GM18498 (cell line): Measurements from ENCODE around the gene MPP1.
A peak's percentile ranks its signal among the peaks of the same experiment; 100 is the strongest.

Experiments used
- ATAC-seq: cut with Tn5 transposase; IDR thresholded peaks from one replicate; pipeline ENCODE4 v1.9.1; 2021; ENCODE audit warnings: mild to moderate bottlenecking, moderate library complexity; ENCODE audit not compliant: unreplicated experiment

Gene MPP1

GRCh38 chrX:154776753-154777152, 28.5 kb downstream of the MPP1 start:
- ATAC-seq = no peak

- ATAC-seq = no peak
Measured at GRCh38 chrX:154775419-154776349, 29.6 kb downstream of the MPP1 start.

GRCh38 chrX:154774622-154775021, 30.7 kb downstream of the MPP1 start:
- no peak for ATAC-seq

- peak; percentile 92 for ATAC-seq
Measured at GRCh38 chrX:154762537-154763296, 42.6 kb downstream of the MPP1 start, which contains the start of gene DKC1. Gene DKC1, plus strand, starts transcription at chrX:154762864. Its CDS starts 102 bp downstream, at chrX:154762966.

- ATAC-seq = no peak
Measured at GRCh38 chrX:154761977-154762536, 43.2 kb downstream of the MPP1 start.

- ATAC-seq = no peak
Measured at GRCh38 chrX:154758696-154759095, 46.6 kb downstream of the MPP1 start.

GRCh38 chrX:154751669-154752271, 53.5 kb downstream of the MPP1 start:
- no peak for ATAC-seq

GRCh38 chrX:154751203-154751668, 54.0 kb downstream of the MPP1 start:
- ATAC-seq = peak; percentile 15

- peak; percentile 73 for ATAC-seq
Measured at GRCh38 chrX:154750301-154751202, 54.7 kb downstream of the MPP1 start, which contains the start of gene GAB3. Gene GAB3, minus strand, starts transcription at chrX:154751077. Its CDS starts 52 bp downstream, at chrX:154751025.

GRCh38 chrX:154749856-154750255, 55.4 kb downstream of the MPP1 start:
- ATAC-seq = no peak

- ATAC-seq = no peak
Measured at GRCh38 chrX:154748712-154749339, 56.5 kb downstream of the MPP1 start.

- no peak for ATAC-seq
Measured at GRCh38 chrX:154742613-154743012, 62.7 kb downstream of the MPP1 start.

- no peak for ATAC-seq
Measured at GRCh38 chrX:154739952-154740465, 65.3 kb downstream of the MPP1 start.

GRCh38 chrX:154738011-154738738, 67.1 kb downstream of the MPP1 start:
- no peak for ATAC-seq

GRCh38 chrX:154737136-154737535, 68.1 kb downstream of the MPP1 start:
- ATAC-seq = no peak

- no peak for ATAC-seq
Measured at GRCh38 chrX:154735695-154736393, 69.4 kb downstream of the MPP1 start.

GRCh38 chrX:154734061-154734781, 71.1 kb downstream of the MPP1 start:
- no peak for ATAC-seq
